Right cardiac atrium (tissue), 5 donors: ENCODE results near the gene HDGFL2. TPM values are rescaled to one million over a fixed set of nuclear protein-coding genes. Genes with fewer than 3 reads are reported as not detected.

Experiments used
- ATAC-seq, 2 donors: fragments of 200-7000 bp; cut with Tn5 transposase; one replicate each; pipeline versions ENCODE4 v1.8.0 to v1.9.1; 2020; ENCODE audit warnings: moderate library complexity in 2 of 2, mild to moderate bottlenecking in 1 of 2
- DNase-seq, 3 donors: peaks; one replicate each; pipeline ENCODE4 v3.0.0-alpha.2; 2020
- H3K27ac ChIP-seq: one replicate; pipeline ENCODE4 v1.5.1; 2013; ENCODE audit warnings: mild to moderate bottlenecking, low read length, control low read depth, moderate library complexity
- H3K27me3 ChIP-seq: one replicate; pipeline ENCODE4 v1.6.1; 2013; ENCODE audit not compliant: control insufficient read depth, insufficient read depth
- H3K4me1 ChIP-seq: one replicate; pipeline ENCODE4 v1.6.1; 2013; ENCODE audit warnings: low read length; ENCODE audit not compliant: control insufficient read depth, insufficient read depth
- H3K4me3 ChIP-seq: one replicate; pipeline ENCODE4 v1.5.1; 2013; ENCODE audit warnings: low read length, control low read depth
- H3K9me3 ChIP-seq: one replicate; pipeline ENCODE4 v1.6.1; 2013; ENCODE audit warnings: low read length; ENCODE audit not compliant: control insufficient read depth
- WGBS: extraction: QIAGEN DNeasy Blood & Tissue Kit; methylation state at CpG from one replicate; pipeline ENCODE4 v1.1.7; 2013; 5-methylcytosine and 5-hydroxymethylcytosine counted together
- intact Hi-C, 4 donors: fragments of 100-400 bp; cut with DNase I; formaldehyde crosslinking; loops; one replicate each; pipeline versions ENCODE4 v1.11.0 to v1.14.0; 2022 to 2023
- polyA plus RNA-seq: library from polyadenylated mRNA; stranded (reverse); fragments of 200-250 nt; gene quantifications from one replicate; pipeline ENCODE4 v1.2.3, GENCODE V29; 2013
- total RNA-seq, 4 donors: library from RNA; stranded (reverse); fragmentation: NEBNext Ultra II Directional; extraction: Animal tissue kit (Norgen Biotek cat#: 25700); gene quantifications; one replicate each; pipeline ENCODE4 v1.2.1, GENCODE V29; 2021
- donor health status: healthy with polysubstance abuse.
- donor health status: DM: no; HTN: yes; CAD: no.
- donor health status: DM: no; HTN: no; CAD: no.
- donor health status: DM: no; HTN: yes; CAD: no; lungs with severe emphysema.
- donor health status: DM: yes; HTN: yes; CAD: no.

Gene HDGFL2
- total and polyA plus RNA-seq, 5 donors: 20.6 to 31.4 (median 28.6) TPM

GRCh38 chr19:4432918-4433506 is 39.1 kb upstream of the HDGFL2 start:
- no peak overlapping the region for H3K4me3 ChIP-seq
- WGBS: 97% methylated on average over 28 of the region's 28 CpGs
- H3K9me3 ChIP-seq: no peaks in the 10 kb centered on the region
- ATAC-seq (no peak), DNase-seq (peak in 1 of 3 donors; percentile 47)
- intact Hi-C loops: no loop called here
- no peak overlapping the region for H3K27ac ChIP-seq
- no peaks in the 10 kb centered on the region for H3K4me1 ChIP-seq
- no peaks in the 10 kb centered on the region for H3K27me3 ChIP-seq

GRCh38 chr19:4434391-4434790 is 37.7 kb upstream of the HDGFL2 start:
- Histone ChIP-seq H3K9me3 (no peaks in the 10 kb centered on the region), H3K4me1 (no peaks in the 10 kb centered on the region), H3K27me3 (no peaks in the 10 kb centered on the region), H3K4me3 (no peak overlapping the region), H3K27ac (no peak overlapping the region)
- DNase-seq (no peak), ATAC-seq (no peak)
- 87% methylated on average over 9 of the region's 9 CpGs for WGBS
- intact Hi-C loops: no loop called here

GRCh38 chr19:4436231-4436630 is 35.9 kb upstream of the HDGFL2 start:
- ATAC-seq: no peak

GRCh38 chr19:4437103-4437502 is 35.0 kb upstream of the HDGFL2 start:
- 95% methylated on average over 10 of the region's 10 CpGs for WGBS
- Histone ChIP-seq H3K4me3 (no peak overlapping the region), H3K27me3 (no peaks in the 10 kb centered on the region), H3K4me1 (no peaks in the 10 kb centered on the region), H3K9me3 (no peaks in the 10 kb centered on the region), H3K27ac (no peak overlapping the region)
- ATAC-seq (no peak), DNase-seq (no peak)
- intact Hi-C loops: no loop called here

More at GRCh38 chr19:4436231-4436630, 35.9 kb upstream of the HDGFL2 start:
- no peak for DNase-seq
- WGBS: 91% methylated on average over 7 of the region's 7 CpGs
- Histone ChIP-seq H3K4me1 (no peaks in the 10 kb centered on the region), H3K9me3 (no peaks in the 10 kb centered on the region), H3K27me3 (no peaks in the 10 kb centered on the region), H3K4me3 (no peak overlapping the region), H3K27ac (no peak overlapping the region)
- intact Hi-C loops: no loop called here

GRCh38 chr19:4439243-4439642 is 32.9 kb upstream of the HDGFL2 start:
- Histone ChIP-seq H3K27ac (no peak overlapping the region), H3K27me3 (no peaks in the 10 kb centered on the region), H3K4me3 (no peak overlapping the region), H3K4me1 (no peaks in the 10 kb centered on the region), H3K9me3 (no peaks in the 10 kb centered on the region)
- no peak for ATAC-seq
- no peak for DNase-seq
- WGBS: 59% methylated on average over 12 of the region's 12 CpGs
- intact Hi-C loops: no loop called here

GRCh38 chr19:4441994-4442818 is 29.9 kb upstream of the HDGFL2 start:
- Histone ChIP-seq H3K4me1 (no peaks in the 10 kb centered on the region), H3K27ac (no peak overlapping the region), H3K9me3 (no peaks in the 10 kb centered on the region), H3K4me3 (no peak overlapping the region), H3K27me3 (no peaks in the 10 kb centered on the region)
- no peak for DNase-seq
- WGBS: 81% methylated on average over 22 of the region's 22 CpGs
- no peak for ATAC-seq
- intact Hi-C loops: no loop called here

GRCh38 chr19:4442819-4443146 is 29.3 kb upstream of the HDGFL2 start:
- peak in 1 of 3 donors; percentile 63 for DNase-seq
- Histone ChIP-seq H3K27ac (no peak overlapping the region), H3K4me3 (no peak overlapping the region), H3K4me1 (no peaks in the 10 kb centered on the region), H3K9me3 (no peaks in the 10 kb centered on the region), H3K27me3 (no peaks in the 10 kb centered on the region)
- intact Hi-C loops: no loop called here
- WGBS: 77% methylated on average over 10 of the region's 10 CpGs
- ATAC-seq: no peak

- no peak overlapping the region for H3K4me3 ChIP-seq
- H3K27ac ChIP-seq: no peak overlapping the region
- no peaks in the 10 kb centered on the region for H3K27me3 ChIP-seq
- DNase-seq: no peak
- no peak for ATAC-seq
- H3K9me3 ChIP-seq: no peaks in the 10 kb centered on the region
- intact Hi-C loops: no loop called here
- no peaks in the 10 kb centered on the region for H3K4me1 ChIP-seq
- WGBS: 90% methylated on average over 15 of the region's 15 CpGs
Measured at GRCh38 chr19:4443188-4443587, 28.9 kb upstream of the HDGFL2 start.

- H3K4me3 ChIP-seq: no peak overlapping the region
- no peaks in the 10 kb centered on the region for H3K27me3 ChIP-seq
- DNase-seq: peak in 1 of 3 donors; percentile 62
- ATAC-seq: no peak
- 78% methylated on average over 20 of the region's 20 CpGs for WGBS
- no peaks in the 10 kb centered on the region for H3K9me3 ChIP-seq
- H3K27ac ChIP-seq: no peak overlapping the region
- intact Hi-C loops: no loop called here
- no peaks in the 10 kb centered on the region for H3K4me1 ChIP-seq
Measured at GRCh38 chr19:4443966-4444764, 27.9 kb upstream of the HDGFL2 start.

GRCh38 chr19:4444765-4445741 is 27.0 kb upstream of the HDGFL2 start:
- peak in 1 of 3 donors; percentile 56 for DNase-seq
- WGBS: 77% methylated on average over 36 of the region's 36 CpGs
- intact Hi-C loops: no loop called here
- ATAC-seq: no peak
- Histone ChIP-seq H3K4me1 (no peaks in the 10 kb centered on the region), H3K9me3 (no peaks in the 10 kb centered on the region), H3K27ac (no peak overlapping the region), H3K27me3 (no peaks in the 10 kb centered on the region), H3K4me3 (no peak overlapping the region)
